Type B pancreatic cell (in vitro differentiated cells): Measurements from ENCODE around the gene SIRT1. TPM values are rescaled to one million over a fixed set of nuclear protein-coding genes. Genes with fewer than 3 reads are reported as not detected.

Experiments
- DNase-seq: peaks from one replicate; pipeline ENCODE4 v3.0.0; 2021; ENCODE audit warnings: mixed read lengths; ENCODE audit not compliant: unreplicated experiment; ENCODE audit errors: extremely low spot score
- H3K27ac Mint-ChIP-seq: 2 replicates; pipeline ENCODE4 v1.8.0; 2021; ENCODE audit warnings: mild to moderate bottlenecking, mixed read lengths
- H3K27me3 Mint-ChIP-seq: 2 replicates; pipeline ENCODE4 v1.8.0; 2021; ENCODE audit warnings: mixed read lengths
- H3K36me3 Mint-ChIP-seq: 2 replicates; pipeline ENCODE4 v1.8.0; 2021; ENCODE audit warnings: mixed read lengths
- H3K4me1 Mint-ChIP-seq: one replicate; pipeline ENCODE4 v1.8.0; 2021; ENCODE audit warnings: mixed read lengths; ENCODE audit not compliant: unreplicated experiment
- H3K4me3 Mint-ChIP-seq: 2 replicates; pipeline ENCODE4 v1.8.0; 2021; ENCODE audit warnings: mild to moderate bottlenecking, mixed read lengths
- H3K9me3 Mint-ChIP-seq: 2 replicates; pipeline ENCODE4 v1.8.0; 2021; ENCODE audit warnings: mixed read lengths
- CTCF ChIP-seq: fragments of 200-600 bp; sonication (generic); conservative IDR thresholded peaks from 2 replicates; pipeline ENCODE4 v1.5.0; 2021; ENCODE audit warnings: antibody characterized with exemption, mild to moderate bottlenecking
- total RNA-seq: library from RNA; stranded (reverse); gene quantifications from 2 replicates; pipeline ENCODE4 v1.2.1, GENCODE V29; 2021; ENCODE audit warnings: low replicate concordance

Gene SIRT1
- total RNA-seq, 1 donor from 2014 or later, result 30.4 TPM

DNA sequence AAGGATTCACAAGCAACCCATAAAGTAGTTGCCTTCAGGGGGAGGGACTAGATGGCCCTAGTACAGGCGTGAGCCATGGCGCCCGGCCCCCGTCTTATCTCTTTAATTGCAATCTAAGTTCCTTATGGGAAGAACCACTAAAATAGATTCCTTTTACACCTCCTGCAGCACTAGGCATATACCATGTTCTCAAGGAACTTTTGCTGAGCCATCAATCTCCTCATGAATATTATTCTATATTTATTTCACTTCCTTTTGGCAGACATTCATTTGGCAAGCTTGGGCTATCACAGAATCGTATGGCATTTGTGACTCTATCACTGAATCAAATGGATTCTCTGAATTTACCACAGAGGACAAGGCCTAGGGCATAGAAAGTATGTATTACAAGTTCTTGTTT lies 31.7 kb upstream of the SIRT1 start:
- Mint-ChIP-seq H3K36me3 (no peaks in the 10 kb centered on the region), H3K9me3 (no peaks in the 10 kb centered on the region), H3K4me1 (peaks cover 4% of the 10 kb centered on the region), H3K27ac (no peak overlapping the region), H3K4me3 (no peak overlapping the region), H3K27me3 (no peaks in the 10 kb centered on the region)
- no peak for TF ChIP-seq CTCF
- DNase-seq, result no peak

DNA sequence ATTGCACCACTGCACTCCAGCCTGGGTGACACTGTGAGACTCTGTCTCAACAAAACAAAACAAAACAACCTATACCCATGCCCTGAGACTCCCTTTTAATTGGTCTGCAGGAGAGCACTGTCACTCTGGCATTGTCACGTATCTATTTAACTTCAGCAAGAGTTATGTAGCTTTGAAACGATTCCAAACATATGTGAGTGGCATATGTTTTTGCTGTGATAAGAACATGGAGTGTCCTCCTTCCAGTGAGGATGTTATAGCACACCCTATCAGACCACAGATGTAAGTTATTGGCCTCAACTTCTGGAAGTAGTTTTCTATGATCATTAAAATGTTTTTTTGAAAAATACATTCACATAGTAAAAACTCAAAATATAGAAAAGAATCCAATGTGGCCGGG lies 30.9 kb upstream of the SIRT1 start:
- Mint-ChIP-seq H3K4me1 (peaks cover 4% of the 10 kb centered on the region), H3K27me3 (no peaks in the 10 kb centered on the region), H3K36me3 (no peaks in the 10 kb centered on the region), H3K27ac (no peak overlapping the region), H3K4me3 (no peak overlapping the region), H3K9me3 (no peaks in the 10 kb centered on the region)
- DNase-seq, result no peak
- TF ChIP-seq CTCF, result no peak

DNA sequence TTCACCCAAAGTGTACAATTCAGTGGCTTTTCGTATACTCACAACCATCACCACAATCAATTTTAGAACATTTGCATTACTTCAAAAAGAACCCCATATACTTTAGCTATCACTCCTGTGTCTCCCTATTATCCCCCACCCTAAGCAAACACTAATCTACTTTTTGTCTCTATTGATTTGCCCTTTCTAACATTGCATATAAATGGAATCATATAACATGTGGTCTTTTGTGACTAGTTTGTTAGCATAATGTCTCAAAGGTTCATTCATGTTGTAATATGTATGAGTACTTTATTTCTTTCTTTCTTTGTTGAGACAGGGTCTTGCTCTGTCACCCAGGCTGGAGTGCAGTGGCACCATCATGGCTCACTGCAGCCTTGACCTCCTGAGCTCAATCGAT lies 25.5 kb upstream of the SIRT1 start:
- Mint-ChIP-seq H3K27me3 (no peaks in the 10 kb centered on the region), H3K4me3 (no peak overlapping the region)

DNA sequence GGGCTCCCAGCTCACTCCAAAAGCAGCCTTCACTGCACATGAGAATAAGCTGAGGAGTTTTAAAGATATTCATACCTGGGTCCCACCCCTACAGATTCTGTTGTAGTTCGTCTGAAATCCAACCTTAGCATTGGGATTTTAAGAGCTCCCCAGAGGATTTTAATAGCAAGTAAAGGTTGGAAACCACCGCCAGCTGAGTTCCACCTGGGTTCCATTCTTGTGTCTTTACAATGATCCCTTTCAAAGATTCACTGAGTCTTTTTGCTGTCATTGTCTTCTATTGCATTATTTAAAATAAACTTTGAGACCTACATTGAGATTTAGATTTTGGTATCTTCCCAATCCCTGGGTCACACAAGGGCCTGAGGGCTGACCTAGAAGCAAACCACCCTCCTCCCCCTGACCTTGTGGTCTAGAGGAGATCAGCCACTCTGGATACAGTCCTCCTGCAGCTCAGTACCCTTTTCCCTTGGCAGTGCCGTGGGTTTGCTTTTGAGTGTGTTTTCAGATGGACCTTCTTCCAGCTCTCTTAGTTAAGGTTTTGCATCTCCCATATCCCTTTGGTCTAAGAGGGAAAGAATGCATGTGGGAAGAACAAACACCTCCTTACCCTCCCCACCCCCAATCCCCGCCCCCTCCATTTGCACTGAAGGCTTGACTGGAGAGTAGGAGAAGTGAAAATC lies 22.6 kb upstream of the SIRT1 start:
- Mint-ChIP-seq H3K36me3 (no peaks in the 10 kb centered on the region), H3K9me3 (no peaks in the 10 kb centered on the region), H3K4me3 (no peak overlapping the region), H3K27ac (no peak overlapping the region), H3K27me3 (no peaks in the 10 kb centered on the region), H3K4me1 (no peaks in the 10 kb centered on the region)
- no peak for DNase-seq
- no peak for TF ChIP-seq CTCF

More for the DNA sequence above, 25.5 kb upstream of the SIRT1 start:
- H3K36me3 Mint-ChIP-seq, result no peaks in the 10 kb centered on the region
- no peak for TF ChIP-seq CTCF
- H3K9me3 Mint-ChIP-seq, result no peaks in the 10 kb centered on the region
- no peak for DNase-seq
- H3K27ac Mint-ChIP-seq, result no peak overlapping the region
- H3K4me1 Mint-ChIP-seq, result no peaks in the 10 kb centered on the region

GRCh38 chr10:67863094-67863493 lies 21.4 kb upstream of the SIRT1 start:
- no peaks in the 10 kb centered on the region for H3K36me3 Mint-ChIP-seq
- no peak for TF ChIP-seq CTCF
- no peak for DNase-seq
- H3K9me3 Mint-ChIP-seq, result no peaks in the 10 kb centered on the region
- H3K27ac Mint-ChIP-seq, result no peak overlapping the region
- H3K4me3 Mint-ChIP-seq, result no peak overlapping the region
- H3K27me3 Mint-ChIP-seq, result no peaks in the 10 kb centered on the region
- H3K4me1 Mint-ChIP-seq, result no peaks in the 10 kb centered on the region
